HEK293 (cell line): ENCODE results near the gene ZNF764.
A peak's percentile ranks its signal among the peaks of the same experiment; 100 is the strongest.

Source experiments
- CTCF ChIP-seq: fragments of 450-650 bp; formaldehyde crosslinking; IDR thresholded peaks from 2 replicates; pipeline ENCODE4 v1.5.1; 2016; ENCODE audit warnings: missing biosample characterization, missing genetic modification characterization
- IKZF3 ChIP-seq: fragments of 450-650 bp; IDR thresholded peaks from 2 replicates; pipeline ENCODE4 v1.5.0; 2018; ENCODE audit warnings: missing biosample characterization, mild to moderate bottlenecking, missing genetic modification characterization, moderate library complexity
- ZBTB44 ChIP-seq: fragments of 450-650 bp; IDR thresholded peaks from 2 replicates; pipeline ENCODE4 v1.5.1; 2018; ENCODE audit warnings: missing biosample characterization, mild to moderate bottlenecking, missing genetic modification characterization
- ZNF266 ChIP-seq: fragments of 450-650 bp; formaldehyde crosslinking; IDR thresholded peaks from 2 replicates; pipeline ENCODE4 v1.5.1; 2016; ENCODE audit warnings: missing biosample characterization, missing genetic modification characterization, low read depth
- ZNF311 ChIP-seq: fragments of 450-650 bp; formaldehyde crosslinking; IDR thresholded peaks from 2 replicates; pipeline ENCODE4 v1.5.1; 2017; ENCODE audit warnings: missing biosample characterization, missing genetic modification characterization, borderline replicate concordance
- ZNF341 ChIP-seq: fragments of 450-650 bp; formaldehyde crosslinking; IDR thresholded peaks from 2 replicates; pipeline ENCODE4; 2016; ENCODE audit warnings: low read depth, missing biosample characterization, missing genetic modification characterization
- ZNF350 ChIP-seq: fragments of 450-650 bp; formaldehyde crosslinking; IDR thresholded peaks from 2 replicates; pipeline ENCODE4 v1.5.0; 2017; ENCODE audit warnings: missing biosample characterization, mild to moderate bottlenecking, missing genetic modification characterization
- ZNF48 ChIP-seq: fragments of 450-650 bp; formaldehyde crosslinking; IDR thresholded peaks from 2 replicates; pipeline ENCODE4 v1.5.1; 2016; ENCODE audit warnings: missing biosample characterization, missing genetic modification characterization
- ZNF513 ChIP-seq: fragments of 450-650 bp; IDR thresholded peaks from 2 replicates; pipeline ENCODE4 v1.5.1; 2018; ENCODE audit warnings: missing biosample characterization, missing genetic modification characterization
- ZNF521 ChIP-seq: fragments of 450-650 bp; formaldehyde crosslinking; IDR thresholded peaks from 2 replicates; pipeline ENCODE4 v1.5.1; 2017; ENCODE audit warnings: missing biosample characterization, mild to moderate bottlenecking, missing genetic modification characterization
- ZNF548 ChIP-seq: fragments of 450-650 bp; formaldehyde crosslinking; IDR thresholded peaks from 2 replicates; pipeline ENCODE4 v1.5.1; 2016; ENCODE audit warnings: missing biosample characterization, missing genetic modification characterization
- ZNF621 ChIP-seq: fragments of 450-650 bp; formaldehyde crosslinking; IDR thresholded peaks from 2 replicates; pipeline ENCODE4 v1.5.1; 2017; ENCODE audit warnings: missing biosample characterization, missing genetic modification characterization

GRCh38 chr16:30569746-30570635, 11.8 kb upstream of the ZNF764 start:
- TF ChIP-seq CTCF (tag by site-specific recombination) = no peak
- no peak for TF ChIP-seq ZNF548 (tag by site-specific recombination)
- TF ChIP-seq ZNF311 (tag by site-specific recombination) = no peak
- TF ChIP-seq ZNF513 (tag by site-specific recombination) = no peak
- TF ChIP-seq ZNF350 (tag by site-specific recombination) = no peak
- no peak for TF ChIP-seq ZNF521 (tag by site-specific recombination)
- TF ChIP-seq ZNF621 = no peak
- no peak for TF ChIP-seq ZNF266 (tag by site-specific recombination)
- TF ChIP-seq ZNF48 (tag by site-specific recombination) = no peak
- no peak for TF ChIP-seq ZNF341 (tag by site-specific recombination)
- TF ChIP-seq ZBTB44 (tag by site-specific recombination) = no peak
- TF ChIP-seq IKZF3 (tag by site-specific recombination) = peak; percentile 6; the same call in 1 of the 2 replicates
